C4-2B (cell line): ENCODE results near the gene SLC44A5.

Experiments used
- CTCF ChIP-seq: fragments of 450-650 bp; conservative IDR thresholded peaks from 2 replicates; pipeline ENCODE4 v1.5.1; 2017; ENCODE audit warnings: mild to moderate bottlenecking
- ZFX ChIP-seq: fragments of 450-650 bp; IDR thresholded peaks from 2 replicates; pipeline ENCODE4 v1.6.1; 2017

DNA sequence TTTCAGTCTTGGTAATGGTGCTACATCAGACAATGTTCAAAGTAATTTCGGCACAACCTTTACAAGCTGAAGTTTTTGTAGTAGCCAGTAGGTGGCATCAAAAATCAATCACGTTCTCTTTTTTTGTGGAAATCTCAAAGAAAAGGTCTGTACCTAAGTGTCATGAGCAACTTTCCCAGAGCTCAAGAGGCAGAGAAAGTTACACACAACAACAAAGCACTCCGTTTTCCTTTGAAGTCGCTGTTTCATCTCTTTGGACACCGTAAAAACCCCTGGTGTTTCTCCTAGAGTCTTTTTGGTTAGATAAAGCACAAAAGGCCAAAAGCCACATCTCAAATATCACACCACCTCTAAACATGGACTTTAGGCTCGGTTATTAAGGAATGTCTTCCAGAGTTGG, 345.1 kb downstream of the SLC44A5 start:
- TF ChIP-seq CTCF (peak; percentile 75), ZFX (no peak)
